ENCODE results near the gene EEA1.

GRCh38 chr12:92977326-92977725, 48.2 kb upstream of the EEA1 start:
- TF ChIP-seq CTCF (IDR thresholded peaks at IDR 0.05) (no peak), POLR2A (IDR thresholded peaks at IDR 0.05) (no peak), POLR2AphosphoS5 (IDR thresholded peaks at IDR 0.05; ENCODE audit: insufficient read depth in 1 of 2, low read depth in 1 of 2) (no peak)

Measured in vagina (tissue), 2 donors.